ENCODE measurements around the gene PSMD12. TPM values are rescaled to one million over a fixed set of nuclear protein-coding genes. Genes with fewer than 3 reads are reported as not detected.
"Not testable (repeated sequence)": the region's sequence is repeated elsewhere in the genome, so short reads cannot be mapped to it uniquely, and the experiment has no call there.

Gene PSMD12
- total RNA-seq, 2 experiments from 2014 or later = 94.0 to 98.6 TPM

- POLR2A ChIA-PET = no interaction called here
These were observed 13.2 kb downstream of the PSMD12 start for GRCh38 chr17:67353161-67353560.

DNA sequence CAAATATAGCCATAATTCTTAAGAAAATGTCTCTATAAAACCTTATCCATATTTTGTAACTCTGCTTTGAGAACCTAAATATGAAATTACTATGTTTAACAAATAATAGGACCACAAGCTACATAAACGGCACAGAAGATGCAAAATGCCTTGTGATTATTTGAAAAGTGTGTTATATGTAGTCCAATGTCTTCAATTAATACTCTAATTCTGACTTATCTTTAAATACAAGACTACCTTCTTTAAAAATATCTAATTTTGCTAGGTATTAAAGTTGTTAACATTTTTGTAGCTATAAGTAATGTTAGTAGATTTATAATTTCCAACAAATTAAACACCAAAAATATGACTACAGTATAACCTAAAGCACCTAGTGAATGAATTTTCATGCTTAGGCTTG lies 17.0 kb downstream of the PSMD12 start:
- Mint-ChIP-seq H3K27ac (no peak overlapping the region), H3K9me3 (no peaks in the 10 kb centered on the region), H3K27me3 (no peaks in the 10 kb centered on the region), H3K4me3 (no peak overlapping the region), H3K36me3 (peaks cover 48% of the 10 kb centered on the region), H3K4me1 (ENCODE audit: low read depth) (no peaks in the 10 kb centered on the region)
- POLR2A ChIA-PET = no interaction called here
- no peak for DNase-seq
- intact Hi-C loops (cut with micrococcal nuclease) = no loop called here
- CTCF ChIA-PET = interaction anchor here (0.9 kb wide), 1 partner anchor 25 kb away, joined by 3 read pairs; no protein-coding TSS in a partner anchor

More at GRCh38 chr17:67353161-67353560, 13.2 kb downstream of the PSMD12 start:
- DNase-seq = no peak
- H3K4me1 Mint-ChIP-seq (ENCODE audit: low read depth) = peaks cover 10% of the 10 kb centered on the region
- intact Hi-C loops (cut with micrococcal nuclease) = no loop called here
- H3K4me3 Mint-ChIP-seq = no peak overlapping the region
- H3K27me3 Mint-ChIP-seq = no peaks in the 10 kb centered on the region
- CTCF ChIA-PET = interaction anchor here (1.1 to 1.8 kb wide), 3 partner anchors 21 to 26 kb away, joined by 3 to 4 read pairs (median 4); no protein-coding TSS in a partner anchor
- H3K36me3 Mint-ChIP-seq = peaks cover 51% of the 10 kb centered on the region
- H3K27ac Mint-ChIP-seq = no peak overlapping the region
- no peaks in the 10 kb centered on the region for H3K9me3 Mint-ChIP-seq

DNA sequence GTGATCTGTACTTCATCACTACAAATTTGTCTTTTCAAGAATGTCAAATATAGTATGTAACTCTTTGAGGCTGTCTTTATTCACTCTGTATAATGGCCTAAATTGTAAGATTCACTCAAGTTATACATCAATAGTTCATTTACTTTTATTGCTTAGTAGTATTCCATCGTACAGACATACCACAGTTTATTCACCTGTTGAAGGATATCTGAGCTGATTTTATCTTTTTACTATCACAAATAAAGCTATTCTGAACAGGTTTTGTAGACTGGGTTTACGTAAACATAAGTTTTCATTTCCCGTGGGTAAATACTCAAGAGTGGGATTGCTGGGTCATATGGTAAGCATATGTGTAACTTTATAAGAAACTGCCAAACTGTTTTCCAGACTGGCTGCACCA lies 18.6 kb downstream of the PSMD12 start:
- POLR2A ChIA-PET = no interaction called here
- CTCF ChIA-PET = no interaction called here
- Mint-ChIP-seq H3K27ac (no peak overlapping the region), H3K4me3 (no peak overlapping the region), H3K27me3 (no peaks in the 10 kb centered on the region), H3K4me1 (ENCODE audit: low read depth) (no peaks in the 10 kb centered on the region), H3K9me3 (no peaks in the 10 kb centered on the region), H3K36me3 (peaks cover 47% of the 10 kb centered on the region)
- intact Hi-C loops (cut with micrococcal nuclease) = no loop called here
- DNase-seq = no peak

DNA sequence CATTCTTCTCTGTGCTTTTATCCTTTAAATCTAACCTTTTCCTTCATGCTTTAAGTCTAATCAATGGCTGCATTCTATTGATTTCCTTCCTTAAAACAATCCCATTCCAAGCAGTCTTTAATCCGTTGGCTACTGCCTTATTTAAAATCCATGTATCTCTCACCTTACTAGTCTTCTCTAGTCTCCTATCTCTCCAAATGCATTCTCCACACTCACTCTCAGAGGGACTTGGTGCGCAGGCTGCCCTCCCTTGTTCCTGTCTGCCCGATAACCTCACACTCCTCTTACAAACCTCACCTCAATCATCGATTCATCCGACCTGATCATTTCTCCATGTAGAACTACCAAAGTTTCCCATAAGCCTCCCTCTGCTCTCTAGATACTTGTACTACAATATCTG lies 23.1 kb downstream of the PSMD12 start:
- Mint-ChIP-seq H3K9me3 (no peaks in the 10 kb centered on the region), H3K36me3 (peaks cover 49% of the 10 kb centered on the region), H3K27me3 (no peaks in the 10 kb centered on the region), H3K4me1 (ENCODE audit: low read depth) (no peaks in the 10 kb centered on the region), H3K4me3 (no peak overlapping the region), H3K27ac (no peak overlapping the region)
- POLR2A ChIA-PET = interaction anchor here (0.6 to 1.4 kb wide), 2 partner anchors 16 to 132 kb away, joined by 3 read pairs; no protein-coding TSS in a partner anchor
- intact Hi-C loops (cut with micrococcal nuclease) = no loop called here
- CTCF ChIA-PET = no interaction called here
- DNase-seq = no peak

GRCh38 chr17:67338353-67338752 lies 28.0 kb downstream of the PSMD12 start:
- H3K4me1 Mint-ChIP-seq (ENCODE audit: low read depth); DNase-seq; CTCF ChIA-PET; intact Hi-C loops (cut with micrococcal nuclease); H3K27ac Mint-ChIP-seq; H3K27me3 Mint-ChIP-seq; POLR2A ChIA-PET; H3K9me3 Mint-ChIP-seq; H3K4me3 Mint-ChIP-seq: not testable (repeated sequence)
- peaks cover 30% of the 10 kb centered on the region for H3K36me3 Mint-ChIP-seq

DNA sequence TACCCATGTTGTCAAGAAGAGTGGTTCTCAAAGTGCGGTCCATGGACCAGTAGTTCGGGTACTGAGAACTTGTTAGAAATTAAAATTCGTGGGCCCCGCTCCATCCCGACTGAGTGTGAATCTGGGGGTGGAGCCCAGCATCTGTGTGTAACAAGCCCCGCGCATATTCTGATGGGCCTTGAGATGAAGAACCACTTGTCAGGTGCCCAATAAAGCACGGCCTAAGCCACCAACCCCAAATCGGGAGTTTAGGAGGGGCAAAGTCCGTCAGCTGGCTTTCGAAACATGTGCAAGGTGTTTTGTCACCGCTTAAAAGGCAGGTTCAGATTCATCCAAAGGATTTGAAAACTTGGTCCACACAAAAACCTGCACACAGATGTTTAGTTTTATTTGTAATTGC lies 29.5 kb downstream of the PSMD12 start:
- ChIA-PET CTCF (no interaction called here), POLR2A (no interaction called here)
- H3K27ac Mint-ChIP-seq = no peak overlapping the region
- peaks cover 23% of the 10 kb centered on the region for H3K36me3 Mint-ChIP-seq
- no peak overlapping the region for H3K4me3 Mint-ChIP-seq
- no peaks in the 10 kb centered on the region for H3K4me1 Mint-ChIP-seq (ENCODE audit: low read depth)
- H3K27me3 Mint-ChIP-seq = no peaks in the 10 kb centered on the region
- intact Hi-C loops (cut with micrococcal nuclease) = no loop called here
- H3K9me3 Mint-ChIP-seq = no peaks in the 10 kb centered on the region
- DNase-seq = no peak

DNA sequence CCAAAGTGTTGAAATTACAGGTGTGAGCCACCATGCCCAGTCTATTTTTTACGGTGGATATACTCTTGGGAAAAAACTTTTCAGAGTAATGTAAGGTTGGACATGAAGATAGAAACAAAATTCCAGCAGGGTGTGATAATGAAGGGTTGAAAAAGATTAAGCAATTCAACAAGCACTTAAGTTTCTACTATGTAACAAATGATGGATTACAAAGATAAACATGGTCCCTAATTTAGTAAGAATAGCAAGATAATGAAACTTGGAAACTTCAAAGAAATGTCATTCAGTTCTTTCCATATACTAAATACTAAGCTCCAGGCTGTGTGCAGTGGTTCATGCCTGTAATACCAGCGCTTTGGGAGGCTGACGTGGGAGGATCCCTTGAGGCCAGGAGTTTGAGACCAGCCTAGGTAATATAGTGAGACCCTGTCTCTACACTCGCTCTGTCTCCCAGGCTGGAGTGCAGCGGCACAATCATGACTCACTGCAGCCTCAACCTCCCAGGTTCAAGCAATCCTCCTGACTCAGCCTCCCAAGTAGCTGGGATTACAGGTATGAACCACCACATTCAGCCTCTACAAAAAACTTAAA lies 31.0 kb downstream of the PSMD12 start:
- Mint-ChIP-seq H3K36me3 (peaks cover 12% of the 10 kb centered on the region), H3K27ac (no peak overlapping the region)
- intact Hi-C loops (cut with micrococcal nuclease) = no loop called here

DNA sequence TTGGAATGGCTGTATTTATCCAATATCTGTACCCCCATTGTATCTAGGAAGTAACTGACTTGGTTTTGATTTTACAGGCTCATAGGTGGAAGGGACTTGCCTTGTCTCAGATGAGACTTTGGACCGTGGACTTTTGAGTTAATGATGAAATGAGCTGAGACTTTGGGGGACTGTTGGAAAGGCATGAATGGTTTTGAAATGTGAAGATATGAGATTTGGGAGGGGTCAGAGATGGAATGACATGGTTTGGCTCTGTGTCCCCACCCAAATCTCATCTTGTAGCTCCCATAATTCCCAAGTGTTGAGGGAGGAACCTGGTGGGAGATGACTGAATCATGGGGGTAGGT lies 34.2 kb downstream of the PSMD12 start:
- H3K36me3 Mint-ChIP-seq; H3K27ac Mint-ChIP-seq; H3K4me1 Mint-ChIP-seq (ENCODE audit: low read depth); CTCF ChIA-PET; POLR2A ChIA-PET; DNase-seq; H3K27me3 Mint-ChIP-seq; intact Hi-C loops (cut with micrococcal nuclease); H3K9me3 Mint-ChIP-seq; H3K4me3 Mint-ChIP-seq: not testable (repeated sequence)

More for the DNA sequence above, 31.0 kb downstream of the PSMD12 start:
- DNase-seq = no peak
- no peaks in the 10 kb centered on the region for H3K9me3 Mint-ChIP-seq
- POLR2A ChIA-PET = no interaction called here
- H3K4me1 Mint-ChIP-seq (ENCODE audit: low read depth) = no peaks in the 10 kb centered on the region
- CTCF ChIA-PET = no interaction called here
- H3K4me3 Mint-ChIP-seq = no peak overlapping the region
- H3K27me3 Mint-ChIP-seq = no peaks in the 10 kb centered on the region

DNA sequence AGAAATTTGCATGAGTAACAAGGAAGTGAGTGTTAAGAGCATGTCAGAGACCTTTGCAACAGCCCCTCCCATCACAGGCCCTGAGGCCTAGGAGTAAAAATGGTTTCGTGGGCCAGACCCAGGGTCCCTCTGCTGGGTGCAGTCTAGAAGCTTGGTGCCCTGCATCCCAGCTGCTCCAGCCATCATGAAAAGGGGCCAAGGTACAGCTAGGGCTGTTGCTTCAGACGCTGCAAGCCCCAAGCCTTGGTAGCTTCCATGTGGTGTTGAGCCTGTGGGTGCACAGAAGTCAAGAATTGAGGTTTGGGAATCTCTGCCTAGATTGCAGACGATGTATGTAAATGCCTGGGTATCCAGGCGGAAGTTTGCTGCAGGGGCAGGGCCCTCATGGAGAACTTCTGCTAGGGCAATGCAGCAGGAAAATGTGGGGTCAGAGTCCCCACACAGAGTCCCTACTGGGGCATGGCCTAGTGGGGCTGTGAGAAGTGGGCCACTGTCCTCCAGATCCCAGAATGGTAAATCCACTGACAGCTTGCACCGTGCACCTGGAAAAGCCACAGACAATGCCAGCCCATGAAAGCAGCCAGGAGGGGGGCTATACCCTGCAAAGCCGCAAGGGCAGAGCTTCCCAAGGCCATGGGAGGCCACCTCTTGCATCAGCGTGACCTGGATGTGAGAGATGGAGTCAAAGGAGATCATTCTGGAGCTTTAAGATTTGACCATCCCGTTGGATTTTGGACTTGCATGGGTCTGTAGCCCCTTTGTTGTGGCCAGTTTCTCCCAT lies 34.8 kb downstream of the PSMD12 start:
- H3K36me3 Mint-ChIP-seq; H3K4me3 Mint-ChIP-seq; CTCF ChIA-PET; DNase-seq; H3K27me3 Mint-ChIP-seq; POLR2A ChIA-PET; H3K9me3 Mint-ChIP-seq; H3K4me1 Mint-ChIP-seq (ENCODE audit: low read depth); intact Hi-C loops (cut with micrococcal nuclease); H3K27ac Mint-ChIP-seq: not testable (repeated sequence)

DNA sequence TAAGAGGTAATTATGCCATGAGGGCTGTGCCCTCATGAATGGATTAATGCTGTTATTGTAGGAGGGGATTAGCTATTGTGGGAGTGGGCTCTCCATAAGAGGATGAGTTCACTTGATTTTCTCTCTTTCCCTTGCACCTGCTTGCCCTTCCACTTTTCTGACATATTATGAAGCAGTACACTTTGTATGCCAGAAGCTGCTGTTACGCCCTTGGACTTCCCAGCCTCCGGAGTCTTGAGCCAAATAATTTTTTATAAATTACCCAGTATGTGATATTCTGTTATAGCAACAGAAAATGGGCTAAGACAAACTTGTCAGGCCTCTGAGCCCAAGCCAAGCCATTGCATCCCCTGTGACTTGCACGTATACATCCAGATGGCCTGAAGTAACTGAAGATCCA lies 38.4 kb downstream of the PSMD12 start:
- Mint-ChIP-seq H3K36me3 (no peaks in the 10 kb centered on the region), H3K4me1 (ENCODE audit: low read depth) (no peaks in the 10 kb centered on the region), H3K9me3 (no peaks in the 10 kb centered on the region), H3K27ac (no peak overlapping the region), H3K4me3 (no peak overlapping the region), H3K27me3 (no peaks in the 10 kb centered on the region)
- ChIA-PET CTCF (no interaction called here), POLR2A (no interaction called here)
- intact Hi-C loops (cut with micrococcal nuclease) = no loop called here
- no peak for DNase-seq

GRCh38 chr17:67326959-67327745 lies 39.2 kb downstream of the PSMD12 start:
- intact Hi-C loops (cut with micrococcal nuclease); H3K27me3 Mint-ChIP-seq; H3K36me3 Mint-ChIP-seq; H3K9me3 Mint-ChIP-seq; H3K4me1 Mint-ChIP-seq (ENCODE audit: low read depth); H3K27ac Mint-ChIP-seq; H3K4me3 Mint-ChIP-seq; DNase-seq; CTCF ChIA-PET; POLR2A ChIA-PET: not testable (repeated sequence)

- intact Hi-C loops (cut with micrococcal nuclease) = no loop called here
- Mint-ChIP-seq H3K27me3 (no peaks in the 10 kb centered on the region), H3K4me3 (no peak overlapping the region), H3K4me1 (ENCODE audit: low read depth) (no peaks in the 10 kb centered on the region), H3K9me3 (no peaks in the 10 kb centered on the region), H3K36me3 (no peaks in the 10 kb centered on the region), H3K27ac (no peak overlapping the region)
- ChIA-PET CTCF (no interaction called here), POLR2A (no interaction called here)
- no peak for DNase-seq
These were observed 39.9 kb downstream of the PSMD12 start for GRCh38 chr17:67326440-67326839.
